Coronary artery (tissue), 2 donors: ENCODE data around the gene HDAC7.

ENCODE experiments used
- DNase-seq: peaks from one replicate; pipeline ENCODE4 v3.0.0-alpha.2; 2017; ENCODE audit warnings: low spot score
- H3K27ac ChIP-seq, 2 donors: fragments of 200-600 bp; sonication (generic); one replicate each; pipeline ENCODE4 v1.5.1; 2016 to 2019
- H3K4me3 ChIP-seq: fragments of 200-600 bp; sonication (generic); 2 replicates; pipeline ENCODE4 v1.5.1; 2016; ENCODE audit warnings: mild to moderate bottlenecking, moderate library complexity
- TF ChIP-seq, protein P1 (sequence below): fragments of 200-600 bp; sonication (generic); IDR thresholded peaks from one replicate; pipeline ENCODE4 v1.5.1; 2019; ENCODE audit warnings: antibody characterized with exemption

The HDAC7 gene

DNA sequence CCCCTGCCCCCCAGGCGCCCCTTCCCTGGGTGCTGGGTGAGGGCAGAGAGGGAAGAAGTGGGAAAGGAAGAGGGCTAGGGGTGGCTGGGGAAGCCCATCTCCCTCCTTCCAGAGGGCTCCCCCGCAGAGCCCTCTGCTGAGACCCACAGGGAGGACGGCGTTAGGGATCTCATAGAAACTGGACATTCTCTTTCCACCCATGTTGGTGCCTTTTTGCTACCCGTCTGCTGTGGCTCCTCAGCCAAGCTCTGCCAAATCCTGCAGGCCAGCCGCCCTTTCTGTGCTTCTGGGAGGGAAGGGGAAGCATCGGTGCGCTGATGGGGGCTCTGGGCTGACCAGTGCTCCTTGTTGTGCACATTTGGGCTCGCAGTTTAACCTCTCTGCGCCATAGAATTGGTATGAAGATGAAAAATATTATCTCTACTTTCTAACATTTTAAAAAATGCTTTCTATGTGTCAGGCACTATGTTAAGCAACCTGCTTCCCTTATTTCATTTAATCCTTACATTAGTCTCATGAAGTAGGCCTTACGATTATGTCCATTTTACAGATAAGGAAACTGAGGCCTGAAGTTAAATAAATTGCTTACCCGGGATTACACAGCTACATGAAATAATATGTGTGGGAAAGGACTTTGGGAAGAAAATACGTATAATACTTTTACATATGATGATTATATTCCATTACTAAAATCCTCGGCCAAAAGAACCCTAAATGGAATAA, 45.7 kb downstream of the HDAC7 start:
- peak overlapping the region; percentile 95 for H3K4me3 ChIP-seq
- TF ChIP-seq, protein P1, sequence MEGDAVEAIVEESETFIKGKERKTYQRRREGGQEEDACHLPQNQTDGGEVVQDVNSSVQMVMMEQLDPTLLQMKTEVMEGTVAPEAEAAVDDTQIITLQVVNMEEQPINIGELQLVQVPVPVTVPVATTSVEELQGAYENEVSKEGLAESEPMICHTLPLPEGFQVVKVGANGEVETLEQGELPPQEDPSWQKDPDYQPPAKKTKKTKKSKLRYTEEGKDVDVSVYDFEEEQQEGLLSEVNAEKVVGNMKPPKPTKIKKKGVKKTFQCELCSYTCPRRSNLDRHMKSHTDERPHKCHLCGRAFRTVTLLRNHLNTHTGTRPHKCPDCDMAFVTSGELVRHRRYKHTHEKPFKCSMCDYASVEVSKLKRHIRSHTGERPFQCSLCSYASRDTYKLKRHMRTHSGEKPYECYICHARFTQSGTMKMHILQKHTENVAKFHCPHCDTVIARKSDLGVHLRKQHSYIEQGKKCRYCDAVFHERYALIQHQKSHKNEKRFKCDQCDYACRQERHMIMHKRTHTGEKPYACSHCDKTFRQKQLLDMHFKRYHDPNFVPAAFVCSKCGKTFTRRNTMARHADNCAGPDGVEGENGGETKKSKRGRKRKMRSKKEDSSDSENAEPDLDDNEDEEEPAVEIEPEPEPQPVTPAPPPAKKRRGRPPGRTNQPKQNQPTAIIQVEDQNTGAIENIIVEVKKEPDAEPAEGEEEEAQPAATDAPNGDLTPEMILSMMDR: no peak
- DNase-seq: no peak
- peak overlapping the region; percentile 78 to 89 for H3K27ac ChIP-seq

- Histone ChIP-seq H3K27ac (peak within 1 kb of the TSS; percentile 78 to 89), H3K4me3 (peak within 1 kb of the TSS; percentile 95)
- DNase-seq: no peak
- TF ChIP-seq, protein P1: no peak
These were observed 46.4 kb downstream of the HDAC7 start, which contains the start of gene SLC48A1 for GRCh38 chr12:47773062-47773857. Gene SLC48A1 (plus strand): TSS chr12:47773238. CDS start chr12:47773305, 67 bp downstream.

GRCh38 chr12:47772738-47773061, 47.0 kb downstream of the HDAC7 start:
- no peak for DNase-seq
- peak overlapping the region; percentile 95 for H3K4me3 ChIP-seq

DNA sequence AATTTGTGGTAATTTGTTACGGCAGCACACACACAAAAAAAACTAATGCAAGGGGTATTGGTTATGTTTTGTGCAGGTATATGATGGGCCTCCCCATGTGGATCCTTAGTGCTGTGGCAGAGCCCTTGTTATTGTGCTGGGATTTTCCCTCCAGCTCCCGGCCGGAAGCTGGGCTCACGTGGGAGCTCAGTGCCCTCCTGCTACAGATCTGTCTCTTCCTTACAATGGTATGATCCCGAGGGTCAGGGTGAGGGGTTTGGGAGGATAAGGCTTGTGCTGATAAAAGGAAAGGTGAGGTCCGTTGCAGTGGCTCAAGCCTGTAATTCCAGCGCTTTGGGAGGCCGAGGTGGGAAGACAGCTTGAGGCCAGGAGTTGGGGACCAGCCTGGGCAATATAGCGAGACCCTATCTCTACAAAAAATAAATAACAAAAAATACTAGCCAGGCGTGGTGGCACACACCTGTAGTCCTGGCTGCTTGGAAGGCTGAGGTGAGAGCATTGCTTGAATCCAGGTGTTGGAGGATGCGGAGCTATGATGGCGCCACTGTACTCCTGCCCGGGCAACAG, 47.5 kb downstream of the HDAC7 start:
- peak overlapping the region; percentile 95 for H3K4me3 ChIP-seq
- TF ChIP-seq, protein P1: no peak
- no peak overlapping the region for H3K27ac ChIP-seq
- no peak for DNase-seq

More at GRCh38 chr12:47772738-47773061, 47.0 kb downstream of the HDAC7 start:
- H3K27ac ChIP-seq: peak overlapping the region; percentile 78 to 89
- TF ChIP-seq, protein P1: no peak

- TF ChIP-seq, protein P1: no peak
- no peak overlapping the region for H3K27ac ChIP-seq
- no peak overlapping the region for H3K4me3 ChIP-seq
- DNase-seq: no peak
These were observed 48.4 kb downstream of the HDAC7 start for GRCh38 chr12:47771304-47771703.

- Histone ChIP-seq H3K4me3 (no peak overlapping the region), H3K27ac (peak overlapping the region in 1 of 2 donors; percentile 11)
- TF ChIP-seq, protein P1: no peak
- no peak for DNase-seq
These were observed 49.5 kb downstream of the HDAC7 start for GRCh38 chr12:47770086-47770726.
